ENCODE data around the gene RNLS.

DNA sequence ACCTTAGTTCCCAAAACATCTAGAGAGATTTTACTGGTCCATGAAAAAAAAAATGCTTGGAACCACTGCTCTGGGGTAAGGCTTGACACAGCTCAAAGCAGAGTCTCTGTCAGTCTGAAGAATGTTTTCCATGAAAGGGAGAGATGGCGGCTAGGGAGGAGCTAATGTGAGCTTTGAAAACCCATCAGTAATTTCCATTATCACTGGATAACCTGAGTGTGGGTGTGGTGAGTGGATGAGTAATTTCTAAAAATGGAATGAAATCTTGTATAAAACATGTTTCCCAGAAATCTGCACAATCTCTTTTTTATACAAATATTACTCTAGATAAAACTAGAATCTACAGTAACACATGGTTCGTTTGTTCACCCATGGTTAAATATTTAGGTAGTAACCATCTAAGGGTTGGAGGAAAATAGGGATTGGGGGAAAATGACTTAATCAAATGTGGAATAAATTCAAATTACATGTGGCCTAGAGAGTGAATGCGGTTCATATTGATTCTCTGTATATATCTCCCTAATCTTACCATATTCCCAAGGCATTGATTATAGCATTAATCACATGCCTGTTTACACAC lies 289.4 kb downstream of the RNLS start:
- no peak for TF ChIP-seq YY1 (IDR thresholded peaks at IDR 0.05; ENCODE audit: extremely low read depth, insufficient replicate concordance, low read depth, low read length)
- TF ChIP-seq, protein P1, sequence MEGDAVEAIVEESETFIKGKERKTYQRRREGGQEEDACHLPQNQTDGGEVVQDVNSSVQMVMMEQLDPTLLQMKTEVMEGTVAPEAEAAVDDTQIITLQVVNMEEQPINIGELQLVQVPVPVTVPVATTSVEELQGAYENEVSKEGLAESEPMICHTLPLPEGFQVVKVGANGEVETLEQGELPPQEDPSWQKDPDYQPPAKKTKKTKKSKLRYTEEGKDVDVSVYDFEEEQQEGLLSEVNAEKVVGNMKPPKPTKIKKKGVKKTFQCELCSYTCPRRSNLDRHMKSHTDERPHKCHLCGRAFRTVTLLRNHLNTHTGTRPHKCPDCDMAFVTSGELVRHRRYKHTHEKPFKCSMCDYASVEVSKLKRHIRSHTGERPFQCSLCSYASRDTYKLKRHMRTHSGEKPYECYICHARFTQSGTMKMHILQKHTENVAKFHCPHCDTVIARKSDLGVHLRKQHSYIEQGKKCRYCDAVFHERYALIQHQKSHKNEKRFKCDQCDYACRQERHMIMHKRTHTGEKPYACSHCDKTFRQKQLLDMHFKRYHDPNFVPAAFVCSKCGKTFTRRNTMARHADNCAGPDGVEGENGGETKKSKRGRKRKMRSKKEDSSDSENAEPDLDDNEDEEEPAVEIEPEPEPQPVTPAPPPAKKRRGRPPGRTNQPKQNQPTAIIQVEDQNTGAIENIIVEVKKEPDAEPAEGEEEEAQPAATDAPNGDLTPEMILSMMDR (IDR thresholded peaks at IDR 0.05 in 2 of 3, conservative IDR thresholded peaks at IDR 0.05 in 1 of 3; ENCODE audit: borderline replicate concordance in 1 of 3, insufficient read depth in 1 of 3, low read depth in 2 of 3, low read length in 2 of 3): no peak
- TF ChIP-seq, protein P2, sequence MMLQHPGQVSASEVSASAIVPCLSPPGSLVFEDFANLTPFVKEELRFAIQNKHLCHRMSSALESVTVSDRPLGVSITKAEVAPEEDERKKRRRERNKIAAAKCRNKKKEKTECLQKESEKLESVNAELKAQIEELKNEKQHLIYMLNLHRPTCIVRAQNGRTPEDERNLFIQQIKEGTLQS (IDR thresholded peaks at IDR 0.05): no peak
- TF ChIP-seq JUND (IDR thresholded peaks at IDR 0.05): no peak
- TF ChIP-seq POLR2A (IDR thresholded peaks at IDR 0.05; ENCODE audit: borderline replicate concordance, extremely low read depth, insufficient read depth, insufficient read length): no peak

Measured in HCT116 (cell line).